Lung (tissue), 12 donors: ENCODE data around the gene CLPX. TPM values are rescaled to one million over a fixed set of nuclear protein-coding genes. Genes with fewer than 3 reads are reported as not detected.
A peak's percentile ranks its signal among the peaks of the same experiment; 100 is the strongest.
"Not testable (repeated sequence)": the region's sequence is repeated elsewhere in the genome, so short reads cannot be mapped to it uniquely, and the experiment has no call there.

Experiments
- ATAC-seq: fragments of 200-7000 bp; cut with Tn5 transposase; one replicate; pipeline ENCODE4 v1.9.1; 2020; ENCODE audit warnings: moderate number of reproducible peaks; ENCODE audit not compliant: insufficient read depth, low FRiP score
- DNase-seq, 3 donors: peaks; one replicate each; pipeline ENCODE4 v3.0.0-alpha.2; 2013 to 2017
- H3K27ac ChIP-seq, 2 donors: one replicate each; pipeline ENCODE4 v1.5.1; 2013; ENCODE audit warnings: mild to moderate bottlenecking in 2 of 2, moderate library complexity in 2 of 2, control low read depth in 1 of 2, inconsistent platforms in 1 of 2, low read depth in 1 of 2, low read length in 1 of 2
- H3K27me3 ChIP-seq, 3 donors: one replicate each; pipeline ENCODE4 v1.5.1; 2013; ENCODE audit warnings: low read length in 2 of 3; ENCODE audit not compliant: control insufficient read depth in 3 of 3, insufficient read depth in 3 of 3
- H3K36me3 ChIP-seq, 4 donors: one replicate each; pipeline ENCODE4 v1.5.1; 2013; ENCODE audit warnings: low read length in 4 of 4, mild to moderate bottlenecking in 1 of 4, moderate library complexity in 1 of 4; ENCODE audit not compliant: control insufficient read depth in 4 of 4, insufficient read depth in 4 of 4
- H3K4me1 ChIP-seq, 5 donors: one replicate each; pipeline ENCODE4 v1.5.1; 2013; ENCODE audit warnings: low read length in 5 of 5, mild to moderate bottlenecking in 2 of 5, moderate library complexity in 1 of 5; ENCODE audit not compliant: control insufficient read depth in 5 of 5, insufficient read depth in 5 of 5
- H3K4me3 ChIP-seq: one replicate; pipeline ENCODE4 v1.5.1; 2013; ENCODE audit warnings: mild to moderate bottlenecking, control low read depth, moderate library complexity
- H3K9ac ChIP-seq, 2 donors: one replicate each; pipeline ENCODE4 v1.5.1; 2013; ENCODE audit warnings: low read length in 2 of 2, control low read depth in 1 of 2; ENCODE audit not compliant: insufficient read depth in 1 of 2
- H3K9me3 ChIP-seq, 4 donors: one replicate each; pipeline ENCODE4 v1.5.1; 2013; ENCODE audit warnings: low read length in 3 of 4, mild to moderate bottlenecking in 1 of 4, moderate library complexity in 1 of 4; ENCODE audit not compliant: control insufficient read depth in 4 of 4, insufficient read depth in 3 of 4
- WGBS, 2 donors: extraction: QIAGEN DNeasy Blood & Tissue Kit; methylation state at CpG; one replicate each; pipeline ENCODE4 v1.1.7; 2013; 5-methylcytosine and 5-hydroxymethylcytosine counted together
- polyA plus RNA-seq, 2 donors: library from polyadenylated mRNA; stranded (reverse); fragments of 200-250 nt; gene quantifications; one replicate each; pipeline ENCODE4 v1.2.1, GENCODE V29; 2013
- total RNA-seq, 2 donors: library from RNA; depleted of rRNA in 1 of 2; stranded (reverse); fragments of >200 nt in 1 of 2; gene quantifications; one replicate each; pipeline ENCODE4 v1.2.1, GENCODE V29; 2014 to 2021
- TF ChIP-seq, protein P1 (sequence below): IDR thresholded peaks from 2 replicates; pipeline ENCODE4 v1.5.1; 2012; ENCODE audit warnings: mild to moderate bottlenecking; ENCODE audit errors: control extremely low read depth, extremely low read depth
- donor health status: control.
- donor health status: control.
- donor health status: Bipolar disorder and iron deficiency.
- donor health status: healthy.
- donor health status: DM: yes; HTN: yes; CAD: no.

CLPX gene
- total and polyA plus RNA-seq, 4 donors, result 11.2 to 93.6 (median 31.3) TPM

DNA sequence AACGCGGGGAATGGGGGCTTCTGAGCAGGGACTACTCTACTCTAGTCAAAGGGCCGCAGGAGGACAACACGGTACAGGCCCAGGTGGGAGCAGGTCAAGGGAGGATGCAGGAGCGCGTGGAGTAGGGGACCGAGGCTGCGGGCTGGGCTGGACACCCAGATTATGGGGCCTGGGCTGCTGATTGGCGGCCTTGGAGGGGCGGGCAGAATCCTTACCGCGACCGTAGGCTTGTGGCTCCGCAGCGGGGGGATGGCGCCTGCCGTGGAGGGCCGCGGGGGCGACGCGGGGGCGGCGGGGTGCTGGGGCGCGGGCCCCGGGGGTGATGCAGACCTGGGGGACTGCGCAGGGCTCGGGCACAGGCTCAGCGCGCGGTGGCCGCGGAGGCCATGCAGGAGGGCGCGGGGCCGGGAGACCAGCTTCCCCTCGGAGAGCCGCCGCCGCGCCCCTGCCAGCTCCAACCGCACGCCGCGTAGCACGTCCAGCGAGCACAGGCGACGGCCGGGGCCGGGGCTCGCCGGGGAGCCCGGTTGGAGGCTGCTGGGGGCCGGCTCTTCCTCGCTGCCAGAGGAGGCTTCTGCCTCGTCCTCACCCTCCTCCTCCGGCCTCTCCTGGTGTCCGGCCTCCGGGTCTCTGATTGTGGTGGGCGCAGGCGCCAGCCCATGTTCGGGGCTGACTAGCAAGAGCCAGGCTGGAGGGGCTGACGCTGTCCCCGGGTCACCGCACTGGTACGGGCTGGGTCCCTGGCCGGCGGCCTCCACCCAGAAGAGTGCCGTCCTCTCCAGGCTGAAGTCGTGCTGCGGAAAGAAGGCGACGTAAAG lies 83.0 kb downstream of the CLPX start:
- Histone ChIP-seq H3K9ac (no peak overlapping the region), H3K27ac (no peak overlapping the region), H3K36me3 (peaks cover 0 to 40% (median 24%) of the 10 kb centered on the region in 4 donors), H3K4me3 (no peak overlapping the region), H3K27me3 (no peaks in the 10 kb centered on the region), H3K9me3 (no peaks in the 10 kb centered on the region), H3K4me1 (peaks cover 0 to 11% (median 5%) of the 10 kb centered on the region in 5 donors)
- ATAC-seq (no peak), DNase-seq (no peak)
- 81 to 84% methylated on average over 53 to 75 of the region's 75 CpGs for WGBS, 2 donors
- TF ChIP-seq, protein P1, sequence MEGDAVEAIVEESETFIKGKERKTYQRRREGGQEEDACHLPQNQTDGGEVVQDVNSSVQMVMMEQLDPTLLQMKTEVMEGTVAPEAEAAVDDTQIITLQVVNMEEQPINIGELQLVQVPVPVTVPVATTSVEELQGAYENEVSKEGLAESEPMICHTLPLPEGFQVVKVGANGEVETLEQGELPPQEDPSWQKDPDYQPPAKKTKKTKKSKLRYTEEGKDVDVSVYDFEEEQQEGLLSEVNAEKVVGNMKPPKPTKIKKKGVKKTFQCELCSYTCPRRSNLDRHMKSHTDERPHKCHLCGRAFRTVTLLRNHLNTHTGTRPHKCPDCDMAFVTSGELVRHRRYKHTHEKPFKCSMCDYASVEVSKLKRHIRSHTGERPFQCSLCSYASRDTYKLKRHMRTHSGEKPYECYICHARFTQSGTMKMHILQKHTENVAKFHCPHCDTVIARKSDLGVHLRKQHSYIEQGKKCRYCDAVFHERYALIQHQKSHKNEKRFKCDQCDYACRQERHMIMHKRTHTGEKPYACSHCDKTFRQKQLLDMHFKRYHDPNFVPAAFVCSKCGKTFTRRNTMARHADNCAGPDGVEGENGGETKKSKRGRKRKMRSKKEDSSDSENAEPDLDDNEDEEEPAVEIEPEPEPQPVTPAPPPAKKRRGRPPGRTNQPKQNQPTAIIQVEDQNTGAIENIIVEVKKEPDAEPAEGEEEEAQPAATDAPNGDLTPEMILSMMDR, result no peak

DNA sequence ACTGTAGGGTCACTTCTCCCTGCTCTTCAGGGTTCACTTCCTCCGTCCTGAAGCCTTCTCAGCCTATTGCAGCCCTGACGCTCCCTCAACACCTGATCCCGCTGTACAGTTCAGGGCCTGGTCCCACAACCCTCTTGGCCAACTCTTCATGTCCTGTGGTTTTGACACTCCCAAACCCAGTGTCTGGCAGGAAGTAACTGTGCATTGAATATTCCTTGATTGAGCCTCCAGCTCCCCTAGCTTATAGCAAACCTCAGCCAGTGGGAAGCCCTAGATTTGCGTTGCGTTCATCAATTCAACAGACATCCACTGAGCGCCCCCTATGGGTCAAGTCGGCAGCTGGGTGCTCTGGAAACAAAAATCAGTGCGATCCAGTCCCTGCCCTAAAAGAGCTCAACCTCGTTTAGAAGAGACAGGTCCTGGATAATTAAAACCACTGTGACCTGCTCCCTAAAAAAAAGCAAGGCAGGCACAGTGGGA lies 83.7 kb downstream of the CLPX start:
- no peaks in the 10 kb centered on the region for H3K27me3 ChIP-seq
- no peaks in the 10 kb centered on the region for H3K9me3 ChIP-seq
- H3K27ac ChIP-seq, result no peak overlapping the region
- H3K9ac ChIP-seq, result no peak overlapping the region
- WGBS, 2 donors, result 20 to 39% methylated on average over 9 of the region's 9 CpGs
- peaks cover 0 to 40% (median 24%) of the 10 kb centered on the region in 4 donors for H3K36me3 ChIP-seq
- DNase-seq, result peak; percentile 92 to 94 (median 94)
- H3K4me1 ChIP-seq, result peaks cover 0 to 11% (median 5%) of the 10 kb centered on the region in 5 donors
- TF ChIP-seq, protein P1, result peak; percentile 53
- no peak for ATAC-seq
- H3K4me3 ChIP-seq, result no peak overlapping the region

DNA sequence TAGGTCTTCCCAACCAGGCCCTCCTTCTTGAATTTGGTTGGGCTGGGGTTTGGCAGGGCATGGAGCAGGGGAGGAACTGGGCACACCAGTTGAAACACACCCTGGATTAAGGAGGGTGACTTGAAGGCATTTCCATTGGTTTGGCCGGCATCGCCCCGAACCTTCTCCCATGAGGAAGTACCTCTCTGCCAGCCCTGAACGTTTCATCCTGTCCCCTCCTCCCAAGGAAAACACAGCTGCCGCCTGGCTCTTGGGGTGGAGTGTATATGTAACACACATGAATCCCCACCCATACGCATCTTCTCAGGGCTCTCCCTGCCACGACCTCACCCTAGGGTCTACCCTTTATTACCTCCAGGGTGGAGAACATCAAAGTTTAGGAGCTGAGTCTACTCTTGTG lies 84.7 kb downstream of the CLPX start:
- Histone ChIP-seq H3K4me1 (peaks cover 0 to 11% (median 5%) of the 10 kb centered on the region in 5 donors), H3K27ac (no peak overlapping the region), H3K9ac (no peak overlapping the region), H3K4me3 (no peak overlapping the region), H3K9me3 (no peaks in the 10 kb centered on the region), H3K27me3 (no peaks in the 10 kb centered on the region), H3K36me3 (peaks cover 0 to 35% (median 24%) of the 10 kb centered on the region in 4 donors)
- TF ChIP-seq, protein P1, result no peak
- 83 to 89% methylated on average over 7 of the region's 7 CpGs for WGBS, 2 donors
- ATAC-seq (no peak), DNase-seq (no peak)

DNA sequence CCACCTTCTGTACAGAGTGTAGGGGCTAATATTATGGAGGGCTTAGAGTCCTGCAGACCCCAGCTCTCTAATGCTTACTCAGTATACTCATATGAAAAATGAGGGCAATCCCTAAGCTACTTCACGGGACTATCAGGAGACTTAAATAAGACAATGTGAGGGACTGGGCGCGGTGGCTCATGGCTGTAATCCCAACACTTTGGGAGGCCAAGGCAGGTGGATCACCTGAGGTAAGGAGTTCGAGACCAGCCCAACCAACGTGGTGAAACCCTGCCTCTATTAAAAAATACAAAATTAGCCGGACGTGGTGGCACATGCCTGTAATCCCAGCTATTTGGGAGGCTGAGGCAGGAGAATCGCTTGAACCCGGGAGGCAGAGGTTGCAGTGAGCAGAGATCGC lies 85.3 kb downstream of the CLPX start:
- H3K4me3 ChIP-seq, H3K9ac ChIP-seq, H3K27me3 ChIP-seq, DNase-seq, H3K27ac ChIP-seq, ATAC-seq, H3K9me3 ChIP-seq: not testable (repeated sequence)
- 96 to 97% methylated on average over 10 of the region's 10 CpGs for WGBS, 2 donors
- H3K4me1 ChIP-seq, result peaks cover 0 to 16% (median 5%) of the 10 kb centered on the region in 5 donors
- H3K36me3 ChIP-seq, result peaks cover 0 to 33% (median 22%) of the 10 kb centered on the region in 4 donors
